Glomerular endothelial cell (primary cell): Measurements from ENCODE around the gene CYTH1. TPM values are rescaled to one million over a fixed set of nuclear protein-coding genes. Genes with fewer than 3 reads are reported as not detected.
"Not testable (repeated sequence)": the region's sequence is repeated elsewhere in the genome, so short reads cannot be mapped to it uniquely, and the experiment has no call there.

Experiments
- DNase-seq: peaks from one replicate; pipeline ENCODE4 v3.0.0-alpha.2; 2011; ENCODE audit warnings: low read depth, low spot score; ENCODE audit errors: extremely low read depth
- total RNA-seq: library from RNA; depleted of rRNA; stranded (reverse); fragments of >200 nt; gene quantifications from 2 replicates; pipeline ENCODE4 v1.2.3, GENCODE V29; 2015

CYTH1 gene
- total RNA-seq, 1 donor from 2014 or later: 61.6 TPM

GRCh38 chr17:78765821-78766220 is 16.3 kb downstream of the CYTH1 start:
- no peak for DNase-seq

DNA sequence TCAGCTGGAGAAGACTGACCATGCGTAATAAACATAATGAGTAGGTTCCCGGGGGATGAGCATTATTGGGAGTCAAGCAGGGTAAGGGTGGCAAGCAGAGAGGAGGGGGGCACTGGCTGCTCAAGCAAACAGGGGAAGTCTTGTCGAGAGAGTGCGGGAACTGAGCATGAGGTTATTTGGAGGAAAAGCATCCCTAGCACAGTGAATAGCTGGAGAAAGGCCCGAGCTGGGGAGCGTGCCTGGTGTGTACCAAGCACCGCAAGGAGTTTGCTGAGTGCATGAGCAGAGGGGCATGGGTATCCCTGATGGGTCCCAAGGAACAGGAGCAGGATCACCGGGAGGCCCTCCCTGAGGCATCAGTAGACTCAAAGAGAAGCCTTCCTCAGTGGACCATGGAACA is 17.2 kb downstream of the CYTH1 start:
- no peak for DNase-seq

DNA sequence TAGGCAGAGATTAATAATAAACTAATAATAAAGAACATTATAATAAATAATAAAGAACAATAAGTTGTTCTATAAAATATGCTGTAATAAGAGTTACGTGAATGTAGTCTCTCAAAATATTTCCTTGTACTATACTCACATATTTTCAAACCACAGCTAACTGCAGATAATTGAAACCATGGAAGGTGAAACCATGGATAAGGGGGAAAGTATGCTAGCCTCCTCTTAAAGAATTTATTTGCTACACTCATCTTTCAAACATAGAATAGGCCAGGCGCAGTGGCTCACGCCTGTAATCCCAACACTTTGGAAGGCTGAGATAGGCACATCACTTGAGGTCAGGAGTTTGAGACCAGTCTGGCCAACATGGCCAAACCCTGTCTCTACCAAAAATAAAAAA is 18.5 kb downstream of the CYTH1 start:
- DNase-seq: no peak

DNA sequence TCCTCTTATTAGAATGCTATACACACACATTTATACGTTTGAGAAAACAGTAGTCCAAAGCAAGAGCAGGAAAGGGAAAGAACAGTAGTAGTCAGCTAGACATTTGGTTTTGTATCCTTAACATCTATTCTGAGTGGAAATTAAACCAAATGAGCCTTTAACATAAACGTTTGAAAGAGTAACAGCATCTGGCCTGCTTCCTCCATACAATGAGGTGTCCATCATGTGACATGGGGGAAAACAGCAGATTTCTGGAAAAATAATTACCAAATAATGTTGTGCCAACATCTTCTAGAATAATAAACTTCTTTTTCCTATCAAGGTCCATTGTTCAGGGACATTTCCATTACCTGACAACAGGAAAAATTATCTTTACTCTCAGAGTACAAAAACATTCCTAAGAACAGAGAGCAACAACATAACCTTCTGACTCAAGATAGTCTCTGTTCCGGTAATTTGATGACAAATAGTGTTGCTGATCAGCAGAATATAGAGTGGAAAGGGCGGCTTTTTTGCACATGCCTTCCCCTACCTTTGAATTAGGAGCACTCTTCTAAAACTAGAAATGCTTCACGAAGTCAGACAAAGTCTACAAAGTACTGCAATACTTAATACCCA is 20.2 kb downstream of the CYTH1 start:
- no peak for DNase-seq

- no peak for DNase-seq
These were observed 22.1 kb downstream of the CYTH1 start for GRCh38 chr17:78759969-78760352.

GRCh38 chr17:78759203-78759968 is 22.7 kb downstream of the CYTH1 start:
- DNase-seq: no peak

GRCh38 chr17:78753316-78754250 is 28.5 kb downstream of the CYTH1 start:
- no peak for DNase-seq

GRCh38 chr17:78751447-78752161 is 30.5 kb downstream of the CYTH1 start:
- no peak for DNase-seq

GRCh38 chr17:78751000-78751399 is 31.1 kb downstream of the CYTH1 start:
- not testable (repeated sequence) for DNase-seq

- no peak for DNase-seq
These were observed 33.2 kb downstream of the CYTH1 start for GRCh38 chr17:78748730-78749317.

- DNase-seq: no peak
These were observed 33.9 kb downstream of the CYTH1 start for GRCh38 chr17:78748048-78748729.

- DNase-seq: no peak
These were observed 34.6 kb downstream of the CYTH1 start for GRCh38 chr17:78747488-78747887.

DNA sequence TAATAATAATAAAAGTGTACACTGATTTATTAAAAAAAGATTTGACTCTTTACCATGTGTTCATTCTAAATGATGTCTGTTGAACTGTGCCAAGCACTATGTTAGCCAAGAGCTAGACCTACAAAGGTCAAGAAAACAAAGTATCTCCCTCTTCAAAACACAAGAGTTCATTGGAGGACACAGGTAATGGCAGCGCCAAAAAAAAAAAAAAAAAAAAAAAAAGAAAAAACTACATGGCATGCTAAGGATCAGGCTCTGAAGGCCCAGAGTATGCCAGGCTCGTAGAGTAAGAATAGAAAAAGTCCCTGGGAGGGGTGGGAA is 35.2 kb downstream of the CYTH1 start:
- no peak for DNase-seq

DNA sequence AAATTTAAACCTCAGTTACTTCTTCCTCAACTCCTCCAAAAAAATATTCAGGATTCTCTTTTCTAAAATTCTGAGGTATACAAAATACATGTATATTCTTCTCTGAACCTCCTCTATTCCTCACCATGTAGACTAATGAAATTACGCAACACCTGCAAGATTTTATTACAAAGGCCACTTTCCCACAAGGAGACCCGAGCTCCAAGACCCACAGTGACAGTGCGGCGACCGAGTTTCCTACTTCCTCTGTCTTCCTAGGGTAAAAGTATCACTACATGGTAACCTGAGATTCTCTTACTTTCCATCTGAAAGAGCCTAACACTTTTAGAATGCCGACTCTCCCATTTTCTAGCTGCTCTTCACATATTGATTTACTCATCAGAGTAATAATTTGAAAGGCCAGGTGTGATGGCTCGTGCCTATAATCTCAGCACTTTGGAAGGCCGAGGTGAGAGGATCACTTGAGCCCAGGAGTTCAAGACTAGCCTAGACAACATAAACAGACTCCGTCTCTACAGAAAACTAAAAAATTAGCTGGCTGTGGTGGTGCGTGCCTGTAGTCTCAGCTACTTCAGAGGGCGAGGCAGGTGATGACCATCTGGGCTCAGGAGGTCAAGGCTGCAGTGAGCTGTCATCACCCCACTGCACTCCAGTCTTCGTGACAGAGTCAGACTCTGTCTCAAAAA is 35.7 kb downstream of the CYTH1 start:
- DNase-seq: no peak

DNA sequence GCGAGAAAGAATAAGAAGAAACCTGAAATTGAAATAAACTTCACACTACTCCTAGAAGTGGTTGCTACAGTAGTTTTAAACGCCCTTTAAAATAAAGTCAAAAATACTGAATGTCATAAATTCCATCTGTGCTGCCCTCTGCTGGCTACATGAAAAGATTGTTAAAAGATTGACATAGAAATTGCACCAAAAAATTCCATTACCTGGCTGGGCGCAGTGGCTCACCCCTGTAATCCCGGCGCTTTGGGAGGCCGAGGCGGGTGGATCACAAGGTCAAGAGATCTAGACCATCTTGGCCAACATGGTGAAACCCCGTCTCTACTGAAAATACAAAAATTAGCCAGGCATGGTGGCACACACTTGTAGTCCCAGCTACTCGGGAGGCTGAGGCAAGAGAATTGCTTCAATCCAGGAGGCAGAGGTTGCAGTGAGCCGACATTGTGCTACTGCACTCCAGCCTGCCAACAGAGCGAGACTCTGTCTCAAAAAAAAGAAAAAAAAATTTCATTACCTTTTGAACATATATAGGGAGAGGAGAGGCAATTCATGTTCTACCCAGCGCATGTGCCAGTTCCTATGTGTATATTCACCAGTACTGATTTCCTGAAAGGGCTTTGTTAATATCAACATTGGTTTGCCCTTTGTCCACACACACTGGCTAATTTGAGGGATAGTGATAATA is 36.5 kb downstream of the CYTH1 start:
- no peak for DNase-seq

- no peak for DNase-seq
These were observed 39.2 kb downstream of the CYTH1 start for GRCh38 chr17:78742901-78743300.

DNA sequence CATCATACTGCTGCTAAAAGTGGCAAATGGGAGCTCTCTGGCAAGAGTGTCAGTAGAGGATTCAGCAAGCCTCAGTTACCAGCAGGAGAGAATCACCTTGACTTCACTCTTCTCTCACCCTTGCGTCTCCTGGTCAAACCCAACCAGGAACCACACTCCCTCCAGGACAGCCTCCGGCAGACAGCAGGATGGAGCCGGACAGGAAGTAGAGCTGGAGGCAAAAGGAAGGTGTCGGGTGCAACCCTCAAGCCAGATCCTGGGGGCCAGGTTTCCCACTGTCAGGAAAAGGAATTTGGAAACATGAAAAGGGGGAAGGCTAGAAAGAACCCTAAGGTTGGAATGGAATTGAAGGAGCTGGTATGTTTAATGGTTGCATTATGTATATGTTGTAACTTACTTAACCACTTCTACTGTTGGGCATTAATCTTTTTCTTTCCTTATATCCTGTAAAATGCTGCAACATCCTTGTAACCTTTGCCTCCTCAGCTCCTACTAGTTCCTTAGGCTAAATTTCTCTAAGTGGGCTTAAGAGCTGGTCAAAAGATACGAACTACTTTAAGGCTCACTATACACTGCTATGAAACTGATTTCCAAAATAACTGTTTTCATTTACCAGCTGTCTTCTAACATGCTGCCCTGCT is 40.3 kb downstream of the CYTH1 start:
- DNase-seq: no peak

- DNase-seq: no peak
These were observed 42.6 kb downstream of the CYTH1 start for GRCh38 chr17:78739331-78739931.
